Measurements from ENCODE around the gene NHLH2.

Gene NHLH2

GRCh38 chr1:115865704-115866380 lies 24.9 kb upstream of the NHLH2 start:
- no peak for ATAC-seq (replicated peaks)
- no peaks in the 10 kb centered on the region for H3K36me3 Mint-ChIP-seq (ENCODE audit: insufficient read depth)
- no peak overlapping the region for H3K27ac Mint-ChIP-seq
- H3K9me3 Mint-ChIP-seq = no peaks in the 10 kb centered on the region
- no peaks in the 10 kb centered on the region for H3K4me1 Mint-ChIP-seq (ENCODE audit: low read depth in 2 of 2)
- no peak overlapping the region for H3K4me3 Mint-ChIP-seq
- no peak for DNase-seq
- H3K27me3 Mint-ChIP-seq = peaks cover 22 to 41% of the 10 kb centered on the region in 2 donors

- Mint-ChIP-seq H3K9me3 (no peaks in the 10 kb centered on the region), H3K4me3 (no peak overlapping the region), H3K36me3 (ENCODE audit: insufficient read depth) (no peaks in the 10 kb centered on the region), H3K27ac (no peak overlapping the region), H3K4me1 (ENCODE audit: low read depth in 2 of 2) (no peaks in the 10 kb centered on the region), H3K27me3 (peaks cover 41 to 52% of the 10 kb centered on the region in 2 donors)
- ATAC-seq (replicated peaks) (no peak), DNase-seq (no peak)
These were observed 21.5 kb upstream of the NHLH2 start for GRCh38 chr1:115862403-115862802.

GRCh38 chr1:115854005-115854404 lies 13.1 kb upstream of the NHLH2 start:
- Mint-ChIP-seq H3K27ac (no peak overlapping the region), H3K36me3 (ENCODE audit: insufficient read depth) (no peaks in the 10 kb centered on the region), H3K4me3 (no peak overlapping the region), H3K27me3 (peaks cover 23 to 42% of the 10 kb centered on the region in 2 donors), H3K9me3 (no peaks in the 10 kb centered on the region), H3K4me1 (ENCODE audit: low read depth in 2 of 2) (no peaks in the 10 kb centered on the region)
- ATAC-seq (replicated peaks) = no peak
- no peak for DNase-seq

GRCh38 chr1:115850937-115851336 lies 10.0 kb upstream of the NHLH2 start:
- Mint-ChIP-seq H3K27ac (no peak overlapping the region), H3K4me3 (no peak overlapping the region), H3K36me3 (ENCODE audit: insufficient read depth) (no peaks in the 10 kb centered on the region), H3K9me3 (no peaks in the 10 kb centered on the region), H3K27me3 (peaks cover 12 to 22% of the 10 kb centered on the region in 2 donors), H3K4me1 (ENCODE audit: low read depth in 2 of 2) (no peaks in the 10 kb centered on the region)
- DNase-seq (no peak), ATAC-seq (replicated peaks) (no peak)

- H3K27me3 Mint-ChIP-seq = peaks cover 25 to 34% of the 10 kb centered on the region in 2 donors
These were observed 6.9 kb upstream of the NHLH2 start for GRCh38 chr1:115847787-115848186.

GRCh38 chr1:115842948-115843347 lies 2.0 kb upstream of the NHLH2 start:
- Mint-ChIP-seq H3K9me3 (no peaks in the 10 kb centered on the region), H3K36me3 (ENCODE audit: insufficient read depth) (peaks cover 3% of the 10 kb centered on the region), H3K27ac (no peak overlapping the region), H3K4me3 (no peak overlapping the region), H3K27me3 (peaks cover 46 to 67% of the 10 kb centered on the region in 2 donors), H3K4me1 (ENCODE audit: low read depth in 2 of 2) (peaks cover 0 to 2% of the 10 kb centered on the region in 2 donors)
- no peak for DNase-seq
- ATAC-seq (replicated peaks) = no peak

More at GRCh38 chr1:115847787-115848186, 6.9 kb upstream of the NHLH2 start:
- no peak for DNase-seq
- no peak for ATAC-seq (replicated peaks)
- Mint-ChIP-seq H3K27ac (no peak overlapping the region), H3K4me3 (no peak overlapping the region), H3K36me3 (ENCODE audit: insufficient read depth) (no peaks in the 10 kb centered on the region), H3K9me3 (no peaks in the 10 kb centered on the region), H3K4me1 (ENCODE audit: low read depth in 2 of 2) (no peaks in the 10 kb centered on the region)

GRCh38 chr1:115839679-115840237 lies 1.2 kb downstream of the NHLH2 start:
- Mint-ChIP-seq H3K4me3 (peak overlapping the region; percentile 65), H3K9me3 (no peaks in the 10 kb centered on the region), H3K4me1 (ENCODE audit: low read depth in 2 of 2) (peaks cover 0 to 2% of the 10 kb centered on the region in 2 donors), H3K36me3 (ENCODE audit: insufficient read depth) (peaks cover 3% of the 10 kb centered on the region), H3K27me3 (peaks cover 57 to 82% of the 10 kb centered on the region in 2 donors), H3K27ac (no peak overlapping the region)
- no peak for ATAC-seq (replicated peaks)
- no peak for DNase-seq

- no peak for ATAC-seq (replicated peaks)
- Mint-ChIP-seq H3K27me3 (peaks cover 61 to 84% of the 10 kb centered on the region in 2 donors), H3K4me1 (ENCODE audit: low read depth in 2 of 2) (peaks cover 0 to 2% of the 10 kb centered on the region in 2 donors), H3K27ac (no peak overlapping the region), H3K9me3 (no peaks in the 10 kb centered on the region), H3K36me3 (ENCODE audit: insufficient read depth) (peaks cover 3% of the 10 kb centered on the region), H3K4me3 (peak overlapping the region; percentile 65)
- no peak for DNase-seq
These were observed 1.8 kb downstream of the NHLH2 start for GRCh38 chr1:115839029-115839678.

GRCh38 chr1:115838431-115839028 lies 2.4 kb downstream of the NHLH2 start:
- no peak overlapping the region for H3K27ac Mint-ChIP-seq
- ATAC-seq (replicated peaks) (no peak), DNase-seq (no peak)
- no peaks in the 10 kb centered on the region for H3K9me3 Mint-ChIP-seq
- H3K4me1 Mint-ChIP-seq (ENCODE audit: low read depth in 2 of 2) = peaks cover 0 to 2% of the 10 kb centered on the region in 2 donors
- peaks cover 67 to 87% of the 10 kb centered on the region in 2 donors for H3K27me3 Mint-ChIP-seq
- H3K36me3 Mint-ChIP-seq (ENCODE audit: insufficient read depth) = peaks cover 3% of the 10 kb centered on the region
- peak overlapping the region; percentile 65 for H3K4me3 Mint-ChIP-seq

- H3K27me3 Mint-ChIP-seq = peaks cover 66 to 88% of the 10 kb centered on the region in 2 donors
These were observed 3.0 kb downstream of the NHLH2 start for GRCh38 chr1:115837740-115838421.

GRCh38 chr1:115837341-115837739 lies 3.6 kb downstream of the NHLH2 start:
- no peak for DNase-seq
- no peak overlapping the region for H3K4me3 Mint-ChIP-seq
- H3K9me3 Mint-ChIP-seq = no peaks in the 10 kb centered on the region
- H3K4me1 Mint-ChIP-seq (ENCODE audit: low read depth in 2 of 2) = peaks cover 0 to 2% of the 10 kb centered on the region in 2 donors
- no peak overlapping the region for H3K27ac Mint-ChIP-seq
- peaks cover 3% of the 10 kb centered on the region for H3K36me3 Mint-ChIP-seq (ENCODE audit: insufficient read depth)
- H3K27me3 Mint-ChIP-seq = peaks cover 66 to 88% of the 10 kb centered on the region in 2 donors
- ATAC-seq (replicated peaks) = no peak

More at GRCh38 chr1:115837740-115838421, 3.0 kb downstream of the NHLH2 start:
- DNase-seq = no peak
- no peak overlapping the region for H3K27ac Mint-ChIP-seq
- no peak for ATAC-seq (replicated peaks)
- peaks cover 0 to 2% of the 10 kb centered on the region in 2 donors for H3K4me1 Mint-ChIP-seq (ENCODE audit: low read depth in 2 of 2)
- H3K4me3 Mint-ChIP-seq = no peak overlapping the region
- H3K36me3 Mint-ChIP-seq (ENCODE audit: insufficient read depth) = peaks cover 3% of the 10 kb centered on the region
- no peaks in the 10 kb centered on the region for H3K9me3 Mint-ChIP-seq

- Mint-ChIP-seq H3K4me3 (no peak overlapping the region), H3K9me3 (no peaks in the 10 kb centered on the region), H3K4me1 (ENCODE audit: low read depth in 2 of 2) (peaks cover 0 to 1% of the 10 kb centered on the region in 2 donors), H3K27me3 (peaks cover 63 to 89% of the 10 kb centered on the region in 2 donors), H3K27ac (no peak overlapping the region), H3K36me3 (ENCODE audit: insufficient read depth) (no peaks in the 10 kb centered on the region)
- no peak for ATAC-seq (replicated peaks)
- DNase-seq = no peak
These were observed 7.1 kb downstream of the NHLH2 start for GRCh38 chr1:115833856-115834255.

GRCh38 chr1:115832651-115833050 lies 8.3 kb downstream of the NHLH2 start:
- no peaks in the 10 kb centered on the region for H3K9me3 Mint-ChIP-seq
- H3K4me3 Mint-ChIP-seq = no peak overlapping the region
- DNase-seq (no peak), ATAC-seq (replicated peaks) (no peak)
- no peak overlapping the region for H3K27ac Mint-ChIP-seq
- H3K4me1 Mint-ChIP-seq (ENCODE audit: low read depth in 2 of 2) = peaks cover 0 to 8% of the 10 kb centered on the region in 2 donors
- H3K27me3 Mint-ChIP-seq = peaks cover 72 to 94% of the 10 kb centered on the region in 2 donors
- no peaks in the 10 kb centered on the region for H3K36me3 Mint-ChIP-seq (ENCODE audit: insufficient read depth)
